ENCODE measurements around the gene WDR12.

- no peak for TF ChIP-seq CTCF (IDR thresholded peaks at IDR 0.05 in 2 of 3, conservative IDR thresholded peaks at IDR 0.05 in 1 of 3; ENCODE audit: borderline replicate concordance in 1 of 3, insufficient read depth in 1 of 3, low read depth in 2 of 3, low read length in 2 of 3)
- TF ChIP-seq ZFX (IDR thresholded peaks at IDR 0.05), result no peak
- TF ChIP-seq POLR2A (IDR thresholded peaks at IDR 0.05; ENCODE audit: borderline replicate concordance, extremely low read depth, insufficient read depth, insufficient read length), result no peak
- TF ChIP-seq SRF (IDR thresholded peaks at IDR 0.05; ENCODE audit: low read depth), result no peak
- no peak for TF ChIP-seq SP1 (IDR thresholded peaks at IDR 0.05; ENCODE audit: low read depth)
- TF ChIP-seq JUND (IDR thresholded peaks at IDR 0.05), result no peak
- no peak for TF ChIP-seq CBX3 (IDR thresholded peaks at IDR 0.05; ENCODE audit: low read depth)
- TF ChIP-seq POLR2AphosphoS5 (IDR thresholded peaks at IDR 0.05; ENCODE audit: low read depth, low read length), result no peak
- no peak for TF ChIP-seq REST (IDR thresholded peaks at IDR 0.05; ENCODE audit: low read depth)
- no peak for TF ChIP-seq RAD21 (IDR thresholded peaks at IDR 0.05; ENCODE audit: low read depth)
These were observed 22.5 kb upstream of the WDR12 start for GRCh38 chr2:202933958-202934357.

All from HCT116 (cell line).